NCI-H1105 (cell line): ENCODE data around the gene MARCHF6.
"Not testable (repeated sequence)": the region's sequence is repeated elsewhere in the genome, so short reads cannot be mapped to it uniquely, and the experiment has no call there.

Source experiments
- DNase-seq: peaks from one replicate; lab custom pipeline; 2025; lab: John Stamatoyannopoulos, UW

Gene MARCHF6

GRCh38 chr5:10351919-10352318 lies 1.6 kb upstream of the MARCHF6 start:
- no peak for DNase-seq

- no peak for DNase-seq
Measured at GRCh38 chr5:10352430-10353240, 860 bp upstream of the MARCHF6 start.

DNA sequence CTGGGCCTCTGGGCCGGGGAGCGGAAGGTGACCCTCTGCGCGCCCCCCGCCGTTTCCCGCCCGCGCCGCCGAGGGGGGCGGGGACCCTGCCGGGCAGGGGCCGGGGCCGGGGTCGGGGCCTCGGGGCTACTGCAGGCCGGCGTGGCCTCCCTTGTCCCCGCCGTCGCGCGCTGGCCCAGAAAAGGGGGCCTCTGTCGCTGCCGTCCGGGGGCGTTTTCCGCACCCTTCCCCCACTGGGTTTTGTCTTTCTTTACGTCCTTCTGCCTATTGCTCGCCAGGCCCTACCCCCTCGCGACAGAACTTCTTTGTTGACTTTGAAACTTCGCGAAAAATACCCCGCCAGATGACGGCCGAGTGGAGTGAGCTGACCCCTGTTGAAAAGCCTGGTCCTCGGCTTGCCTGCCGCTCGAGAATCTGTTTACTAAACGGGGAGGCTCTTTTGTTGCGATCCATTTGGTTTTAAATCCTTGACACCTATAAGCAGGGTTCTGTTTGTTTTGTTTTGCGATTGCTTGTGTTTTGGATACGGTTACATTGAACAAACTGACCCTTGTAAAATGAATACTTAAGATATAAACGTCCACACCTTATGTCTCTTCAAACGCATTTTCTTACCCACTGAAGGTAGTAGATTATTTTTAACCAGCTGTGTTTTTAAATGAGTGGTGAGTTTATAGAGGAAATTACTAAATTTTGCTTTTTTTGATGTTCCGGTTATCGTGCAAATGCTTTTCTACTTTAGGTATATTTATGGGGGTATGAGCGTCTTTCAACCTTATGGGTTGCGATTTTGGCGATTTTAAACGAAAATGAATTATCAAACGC lies 765 bp downstream of the MARCHF6 start:
- DNase-seq: peak; percentile 34

GRCh38 chr5:10355071-10355889 lies 1.8 kb downstream of the MARCHF6 start:
- peak; percentile 20 for DNase-seq

DNA sequence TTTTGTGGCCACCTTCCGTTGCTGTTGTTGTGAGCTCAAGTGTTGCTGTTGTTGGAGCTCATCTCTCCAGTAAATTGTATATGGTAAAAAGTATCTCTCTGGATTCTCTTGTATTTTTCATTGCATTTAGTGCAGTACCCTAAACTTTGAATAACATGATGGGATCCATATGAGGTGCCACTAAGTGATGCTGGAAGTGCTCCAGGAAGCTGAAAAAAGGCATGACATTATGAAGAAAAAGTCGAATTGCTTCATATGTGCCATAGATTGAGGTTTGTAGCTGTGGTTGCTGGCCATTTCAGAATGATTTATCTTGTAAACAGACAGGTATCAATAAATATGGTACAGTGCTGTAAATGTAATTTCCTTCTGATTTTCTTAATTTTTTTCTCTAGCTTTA lies 5.5 kb downstream of the MARCHF6 start:
- no peak for DNase-seq

DNA sequence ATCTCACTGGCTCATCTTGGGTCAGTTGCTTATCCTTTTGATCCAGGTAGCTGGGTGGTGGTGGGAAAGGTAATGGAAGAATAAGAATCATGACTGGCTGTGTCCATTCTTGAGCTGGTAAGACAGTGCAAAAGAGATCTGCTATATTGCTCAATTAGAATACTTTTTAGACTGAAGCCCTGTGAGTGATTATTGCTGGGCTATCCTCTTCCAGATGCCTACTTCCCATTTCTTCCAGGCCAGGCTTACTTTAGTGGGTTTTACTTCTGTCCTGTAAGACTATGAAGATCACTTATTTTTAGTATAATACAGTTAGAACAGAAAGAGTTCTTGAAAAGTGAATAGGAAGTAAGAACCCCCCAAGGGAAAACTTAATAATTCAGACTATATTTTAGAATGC lies 7.2 kb downstream of the MARCHF6 start:
- no peak for DNase-seq

DNA sequence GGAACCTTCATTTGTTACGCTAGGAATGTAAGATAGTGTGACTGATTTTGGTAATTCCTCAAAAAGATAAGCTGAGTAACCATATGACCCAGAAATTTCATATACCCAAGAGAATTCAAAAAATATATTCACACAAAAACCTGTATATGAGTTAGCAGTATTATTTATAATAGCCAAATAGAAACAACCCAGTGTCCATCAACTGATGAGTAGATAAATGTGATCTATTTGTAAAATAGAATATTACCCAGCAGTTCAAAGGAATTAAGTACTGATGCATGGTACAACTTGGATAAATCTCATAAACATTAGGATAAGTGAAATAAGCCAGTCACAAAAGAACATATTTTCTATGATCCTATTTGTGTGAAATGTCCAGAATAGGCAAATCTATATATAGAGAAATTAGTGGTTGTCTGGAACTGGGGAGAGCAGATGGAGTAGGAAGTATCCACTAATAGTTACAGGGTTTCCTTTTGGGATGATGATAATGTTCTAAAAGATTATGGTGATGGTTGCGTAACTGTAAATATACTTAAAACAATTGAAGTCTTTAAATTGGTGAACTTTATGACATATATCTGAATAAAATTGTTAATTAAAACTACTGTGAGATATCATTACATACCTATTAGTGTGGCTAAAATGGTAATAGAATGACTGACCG lies 10.2 kb downstream of the MARCHF6 start:
- DNase-seq: no peak

GRCh38 chr5:10364186-10364689 lies 10.7 kb downstream of the MARCHF6 start:
- no peak for DNase-seq

DNA sequence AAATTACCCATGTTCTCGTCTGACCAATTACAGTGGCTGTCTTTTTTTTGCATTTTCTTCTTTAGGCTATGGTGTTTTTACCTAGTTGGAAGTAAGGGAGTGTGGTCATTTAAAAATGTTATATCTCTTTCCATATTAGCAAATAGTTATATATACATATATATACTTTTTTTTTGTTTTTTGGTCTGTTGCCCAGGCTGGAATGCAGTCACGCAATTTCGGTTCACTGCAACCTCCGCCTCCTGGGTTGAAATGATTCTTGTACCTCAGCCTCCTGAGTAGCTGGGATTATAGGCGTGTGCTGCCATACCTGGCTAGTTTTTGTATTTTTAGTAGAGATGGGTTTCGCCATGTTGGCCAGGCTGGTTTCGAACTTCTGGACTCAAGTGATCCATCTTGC lies 12.3 kb downstream of the MARCHF6 start:
- no peak for DNase-seq

DNA sequence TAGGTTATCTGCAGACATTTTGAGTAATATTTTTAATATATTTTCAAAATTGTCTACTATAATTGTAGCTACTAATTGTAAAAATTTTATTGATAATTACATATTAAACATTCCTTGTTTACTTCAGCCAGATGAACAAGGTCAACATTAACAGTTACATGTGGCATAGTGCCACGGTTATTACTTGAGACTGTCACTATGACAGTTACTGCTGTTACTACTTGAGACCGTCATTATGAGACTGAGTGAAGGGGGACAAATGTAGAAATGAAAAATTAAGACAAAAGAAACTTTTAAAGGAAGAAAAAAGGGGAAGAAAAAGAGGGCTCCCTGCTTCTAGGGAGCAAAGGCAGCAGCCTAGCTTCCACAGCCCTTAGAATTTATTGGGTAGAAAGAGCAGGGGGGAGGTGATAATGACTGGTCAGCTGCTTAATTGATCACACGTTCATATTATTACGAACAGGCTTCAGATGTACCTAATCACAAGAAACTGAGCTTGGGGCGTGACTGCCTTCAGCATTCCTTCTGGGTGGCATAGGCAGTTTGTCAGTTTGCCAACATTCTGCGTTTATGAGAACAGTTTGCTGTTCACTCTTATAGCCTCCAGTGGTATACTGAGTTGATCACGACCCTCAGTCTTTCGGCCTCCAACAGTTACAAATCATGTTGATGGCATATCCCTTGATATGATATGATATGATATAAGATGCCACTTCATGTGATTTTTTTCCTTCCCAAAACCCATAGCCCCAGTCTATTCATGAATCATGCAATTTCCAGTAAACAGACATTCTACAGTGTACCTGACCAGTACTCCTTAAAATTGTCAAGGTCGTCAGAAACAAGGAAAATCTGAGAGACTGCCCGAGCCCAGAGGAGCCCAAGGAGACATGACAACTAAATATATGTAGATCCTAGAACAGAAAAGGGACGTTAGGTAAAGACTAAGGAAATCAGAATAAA lies 13.1 kb downstream of the MARCHF6 start:
- no peak for DNase-seq

- DNase-seq: no peak
Measured at GRCh38 chr5:10367579-10367978, 14.1 kb downstream of the MARCHF6 start.

GRCh38 chr5:10370931-10371330 lies 17.4 kb downstream of the MARCHF6 start:
- DNase-seq: no peak

DNA sequence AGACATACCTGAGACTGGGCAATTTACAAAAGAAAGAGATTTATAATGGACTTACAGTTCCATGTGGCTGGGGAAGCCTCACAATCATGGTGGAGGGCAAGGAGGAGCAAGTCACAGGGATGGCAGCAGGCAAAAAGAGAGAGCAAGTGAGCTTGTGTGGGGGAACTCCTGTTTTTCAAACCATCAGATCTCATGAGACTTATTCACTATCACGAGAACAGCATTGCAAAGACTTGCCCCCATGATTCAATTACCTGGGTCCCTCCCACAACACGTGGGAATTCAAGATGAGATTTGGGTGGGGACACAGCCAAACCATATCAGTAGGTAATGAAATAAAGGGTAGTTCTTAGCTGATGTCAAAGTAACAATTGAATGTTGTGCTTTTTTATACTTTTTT lies 17.9 kb downstream of the MARCHF6 start:
- DNase-seq: not testable (repeated sequence)

GRCh38 chr5:10372726-10373709 lies 19.5 kb downstream of the MARCHF6 start:
- DNase-seq: no peak

- DNase-seq: peak; percentile 38
Measured at GRCh38 chr5:10374046-10375022, 20.8 kb downstream of the MARCHF6 start.

DNA sequence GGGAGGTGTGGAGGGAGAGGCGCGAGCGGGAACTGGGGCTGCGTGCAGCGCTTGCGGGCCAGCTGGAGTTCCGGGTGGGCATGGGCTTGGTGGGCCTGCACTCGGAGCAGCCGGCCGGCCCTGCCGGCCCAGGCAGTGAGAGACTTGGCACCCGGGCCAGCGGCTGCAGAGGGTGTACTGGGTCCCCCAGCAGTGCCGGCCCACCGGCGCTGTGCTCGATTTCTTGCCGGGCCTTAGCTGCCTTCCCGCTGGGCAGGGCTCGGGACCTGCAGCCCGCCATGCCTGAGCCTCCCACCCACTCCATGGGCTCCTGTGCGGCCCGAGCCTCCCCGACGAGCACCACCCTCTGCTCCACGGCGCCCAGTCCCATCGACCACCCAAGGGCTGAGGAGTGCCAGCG lies 21.7 kb downstream of the MARCHF6 start:
- DNase-seq: not testable (repeated sequence)

GRCh38 chr5:10376544-10376943 lies 23.0 kb downstream of the MARCHF6 start:
- DNase-seq: no peak

- DNase-seq: no peak
Measured at GRCh38 chr5:10377081-10377480, 23.6 kb downstream of the MARCHF6 start.
